Esophagus squamous epithelium (tissue), 5 donors: Measurements from ENCODE around the gene TMEM30B. TPM values are rescaled to one million over a fixed set of nuclear protein-coding genes. Genes with fewer than 3 reads are reported as not detected.
"Not testable (repeated sequence)": the region's sequence is repeated elsewhere in the genome, so short reads cannot be mapped to it uniquely, and the experiment has no call there.

Experiments
- DNase-seq: peaks from one replicate; lab custom pipeline; 2025; lab: John Stamatoyannopoulos, UW
- H3K27ac ChIP-seq, 4 donors: fragments of 200-600 bp; sonication (generic); one replicate each; pipeline ENCODE4 v1.5.1; 2016 to 2019; ENCODE audit warnings: mild to moderate bottlenecking in 1 of 4
- H3K27me3 ChIP-seq, 4 donors: fragments of 200-600 bp; sonication (generic); 1 replicate in 3 of 4; 2 replicates in 1 of 4; pipeline versions ENCODE4 v1.5.1 to v1.6.0; 2017 to 2021; ENCODE audit warnings: antibody characterized with exemption in 1 of 4
- H3K36me3 ChIP-seq, 3 donors: fragments of 200-600 bp; sonication (generic); one replicate each; pipeline ENCODE4 v1.5.1; 2016 to 2019
- H3K4me1 ChIP-seq, 3 donors: fragments of 200-600 bp; sonication (generic); one replicate each; pipeline ENCODE4 v1.5.1; 2017 to 2019
- H3K4me3 ChIP-seq, 4 donors: fragments of 200-600 bp; sonication (generic); 1 replicate in 3 of 4; 2 replicates in 1 of 4; pipeline ENCODE4 v1.5.1; 2016 to 2019; ENCODE audit warnings: mild to moderate bottlenecking in 2 of 4, moderate library complexity in 1 of 4
- H3K9me3 ChIP-seq, 3 donors: fragments of 200-600 bp; sonication (generic); one replicate each; pipeline ENCODE4 v1.5.1; 2016 to 2019
- CTCF ChIP-seq, 6 experiments: fragments of 450-650 bp in 4 of 6; fragments of 200-600 bp in 2 of 6; sonication (generic) in 2 of 6; IDR thresholded peaks; one replicate each; pipeline ENCODE4 v1.5.1; 2016 to 2019; ENCODE audit warnings: antibody characterized with exemption in 6 of 6, mild to moderate bottlenecking in 4 of 6, moderate library complexity in 4 of 6
- POLR2A ChIP-seq, 4 donors: fragments of 450-650 bp; IDR thresholded peaks; one replicate each; pipeline ENCODE4 v1.6.1; 2017; ENCODE audit warnings: antibody characterized with exemption in 4 of 4, mild to moderate bottlenecking in 4 of 4, moderate library complexity in 3 of 4
- WGBS, 2 donors: methylation state at CpG; one replicate each; pipeline ENCODE4 v1.1.5; 2018; 5-methylcytosine and 5-hydroxymethylcytosine counted together
- intact Hi-C: fragments of 100-400 bp; cut with DNase I; formaldehyde crosslinking; loops from one replicate; pipeline ENCODE4 v1.15.0; 2022
- total RNA-seq, 4 donors: library from RNA; depleted of rRNA; stranded (reverse); fragments of >200 nt; gene quantifications; one replicate each; pipeline ENCODE4 v1.1.0, GENCODE V29; 2016
- donor health status: DM: yes; HTN: yes; CAD: no.

TMEM30B gene
- total RNA-seq, 4 donors from 2014 or later, result 18.5 to 35.9 (median 26.3) TPM

GRCh38 chr14:61244009-61244408, 37.1 kb downstream of the TMEM30B start:
- DNase-seq, result no peak
- peaks cover 0 to 18% (median 6%) of the 10 kb centered on the region in 3 donors for H3K9me3 ChIP-seq
- intact Hi-C loops, result no loop called here
- H3K36me3 ChIP-seq, result no peaks in the 10 kb centered on the region
- H3K4me1 ChIP-seq, result no peaks in the 10 kb centered on the region
- no peaks in the 10 kb centered on the region for H3K27me3 ChIP-seq
- no peak for TF ChIP-seq POLR2A (IDR thresholded peaks at IDR 0.05)
- TF ChIP-seq CTCF (IDR thresholded peaks at IDR 0.05), result no peak
- WGBS, 2 donors, result 67 to 77% methylated on average over 9 of the region's 9 CpGs
- no peak overlapping the region for H3K27ac ChIP-seq
- no peak overlapping the region for H3K4me3 ChIP-seq

GRCh38 chr14:61240206-61240605, 40.9 kb downstream of the TMEM30B start:
- Histone ChIP-seq H3K9me3 (peaks cover 0 to 18% (median 6%) of the 10 kb centered on the region in 3 donors), H3K4me3 (no peak overlapping the region), H3K4me1 (no peaks in the 10 kb centered on the region), H3K27me3 (no peaks in the 10 kb centered on the region), H3K36me3 (no peaks in the 10 kb centered on the region), H3K27ac (no peak overlapping the region)
- 59 to 71% methylated on average over 7 to 8 of the region's 8 CpGs for WGBS, 2 donors
- TF ChIP-seq CTCF (IDR thresholded peaks at IDR 0.05) (no peak), POLR2A (IDR thresholded peaks at IDR 0.05) (no peak)
- intact Hi-C loops, result no loop called here
- DNase-seq, result no peak

GRCh38 chr14:61239285-61239684, 41.9 kb downstream of the TMEM30B start:
- H3K27ac ChIP-seq, H3K36me3 ChIP-seq, DNase-seq, intact Hi-C loops, H3K27me3 ChIP-seq, H3K4me1 ChIP-seq, H3K4me3 ChIP-seq: not testable (repeated sequence)
- peaks cover 0 to 18% (median 6%) of the 10 kb centered on the region in 3 donors for H3K9me3 ChIP-seq
- 65 to 76% methylated on average over 9 to 10 of the region's 10 CpGs for whole genome bisulfite sequencing, 2 donors

- whole genome bisulfite sequencing, 2 donors, result 64 to 70% methylated on average over 7 of the region's 7 CpGs
- Histone ChIP-seq H3K4me1 (no peaks in the 10 kb centered on the region), H3K36me3 (no peaks in the 10 kb centered on the region), H3K27me3 (no peaks in the 10 kb centered on the region), H3K9me3 (peaks cover 0 to 18% (median 6%) of the 10 kb centered on the region in 3 donors), H3K27ac (no peak overlapping the region), H3K4me3 (no peak overlapping the region)
- DNase-seq, result no peak
- no peak for TF ChIP-seq POLR2A (IDR thresholded peaks at IDR 0.05)
- intact Hi-C loops, result no loop called here
Measured at GRCh38 chr14:61238611-61239245, 42.4 kb downstream of the TMEM30B start.

GRCh38 chr14:61234215-61234916, 46.8 kb downstream of the TMEM30B start:
- intact Hi-C loops, result no loop called here
- no peaks in the 10 kb centered on the region for H3K27me3 ChIP-seq
- WGBS, 2 donors, result 68 to 72% methylated on average over 2 of the region's 2 CpGs
- no peak for DNase-seq
- no peaks in the 10 kb centered on the region for H3K9me3 ChIP-seq
- TF ChIP-seq POLR2A (IDR thresholded peaks at IDR 0.05) (no peak), CTCF (IDR thresholded peaks at IDR 0.05) (no peak)
- H3K36me3 ChIP-seq, result no peaks in the 10 kb centered on the region
- no peak overlapping the region for H3K27ac ChIP-seq
- peaks cover 0 to 2% (median 0%) of the 10 kb centered on the region in 3 donors for H3K4me1 ChIP-seq
- H3K4me3 ChIP-seq, result no peak overlapping the region

- no peaks in the 10 kb centered on the region for H3K9me3 ChIP-seq
- no peak overlapping the region for H3K4me3 ChIP-seq
- DNase-seq, result no peak
- TF ChIP-seq CTCF (IDR thresholded peaks at IDR 0.05) (no peak), POLR2A (IDR thresholded peaks at IDR 0.05) (no peak)
- intact Hi-C loops, result no loop called here
- 52 to 72% methylated on average over 3 of the region's 3 CpGs for WGBS, 2 donors
- H3K36me3 ChIP-seq, result no peaks in the 10 kb centered on the region
- no peak overlapping the region for H3K27ac ChIP-seq
- H3K27me3 ChIP-seq, result no peaks in the 10 kb centered on the region
- H3K4me1 ChIP-seq, result peaks cover 0 to 6% (median 0%) of the 10 kb centered on the region in 3 donors
Measured at GRCh38 chr14:61233436-61233956, 47.6 kb downstream of the TMEM30B start.
